GM12801 (cell line): ENCODE data around the gene OR9Q2.
"Not testable (repeated sequence)": the region's sequence is repeated elsewhere in the genome, so short reads cannot be mapped to it uniquely, and the experiment has no call there.

Experiments
- CTCF ChIP-seq: IDR thresholded peaks from one replicate; pipeline ENCODE4 v1.5.1; 2011; ENCODE audit warnings: control low read depth; ENCODE audit not compliant: insufficient read length; ENCODE audit errors: extremely low read depth

The OR9Q2 gene

GRCh38 chr11:58179648-58180047 lies 9.2 kb upstream of the OR9Q2 start:
- no peak for TF ChIP-seq CTCF

- TF ChIP-seq CTCF: no peak
Observed at GRCh38 chr11:58186938-58187337, 1.9 kb upstream of the OR9Q2 start.

GRCh38 chr11:58192229-58192628 lies 3.4 kb downstream of the OR9Q2 start:
- TF ChIP-seq CTCF: no peak

GRCh38 chr11:58193391-58193790 lies 4.5 kb downstream of the OR9Q2 start:
- TF ChIP-seq CTCF: no peak

GRCh38 chr11:58195939-58196338 lies 7.1 kb downstream of the OR9Q2 start:
- TF ChIP-seq CTCF: no peak

GRCh38 chr11:58199271-58199670 lies 10.4 kb downstream of the OR9Q2 start:
- TF ChIP-seq CTCF: no peak

GRCh38 chr11:58204042-58204441 lies 15.2 kb downstream of the OR9Q2 start, which contains the start of gene OR1S2:
Gene OR1S2, minus strand, starts transcription at chr11:58204142. Its CDS starts 0 bp downstream, at chr11:58204142.
- no peak for TF ChIP-seq CTCF

GRCh38 chr11:58212420-58212819 lies 23.6 kb downstream of the OR9Q2 start, which contains the start of gene OR1S1:
Gene OR1S1, plus strand, starts transcription at chr11:58212720.
- not testable (repeated sequence) for TF ChIP-seq CTCF
